Breast epithelium (tissue), 3 donors: Measurements from ENCODE around the gene UBE2L3.
"Not testable (repeated sequence)": the region's sequence is repeated elsewhere in the genome, so short reads cannot be mapped to it uniquely, and the experiment has no call there.

Experiments used
- CTCF ChIP-seq, 3 donors: fragments of 450-650 bp; IDR thresholded peaks; one replicate each; pipeline ENCODE4 v1.5.1; 2016 to 2017; ENCODE audit warnings: antibody characterized with exemption in 3 of 3, mild to moderate bottlenecking in 3 of 3, moderate library complexity in 3 of 3
- POLR2A ChIP-seq: fragments of 450-650 bp; IDR thresholded peaks from one replicate; pipeline ENCODE4 v1.6.1; 2016; ENCODE audit warnings: antibody characterized with exemption, mild to moderate bottlenecking, moderate library complexity

- not testable (repeated sequence) for TF ChIP-seq CTCF (IDR thresholded peaks at IDR 0.05); POLR2A
These were observed 34.5 kb upstream of the UBE2L3 start for GRCh38 chr22:21532863-21533648.
